Activated CD4-positive, alpha-beta T cell treated with anti-CD3 and anti-CD28 coated beads, Interleukin-2, amount 10 ng/mL, durations not matched to agents 7 days and 5 days (primary cell): Measurements from ENCODE around the gene F13A1. TPM values are rescaled to one million over a fixed set of nuclear protein-coding genes. Genes with fewer than 3 reads are reported as not detected.

Experiments used
- CTCF ChIA-PET: fragments of 350-600 bp; sonication (Branson Sonifier 250); formaldehyde crosslinking; loops from one replicate; lab custom pipeline; 2021; ENCODE audit warnings: antibody characterized with exemption; lab: Charles Lee
- POLR2A ChIA-PET: fragments of 350-600 bp; sonication (Branson Sonifier 250); formaldehyde crosslinking; loops from one replicate; lab custom pipeline; 2021; ENCODE audit warnings: antibody characterized with exemption; lab: Charles Lee
- DNase-seq: peaks from one replicate; pipeline ENCODE4 v3.0.0-alpha.2; 2020
- H3K27ac Mint-ChIP-seq: one replicate; pipeline ENCODE4 v1.8.0; 2021; ENCODE audit warnings: mild to moderate bottlenecking, moderate library complexity, mixed read lengths
- H3K27me3 Mint-ChIP-seq: one replicate; pipeline ENCODE4 v1.8.0; 2021; ENCODE audit warnings: mixed read lengths
- H3K36me3 Mint-ChIP-seq: one replicate; pipeline ENCODE4 v1.8.0; 2021; ENCODE audit warnings: low read depth, mixed read lengths
- H3K4me1 Mint-ChIP-seq: one replicate; pipeline ENCODE4 v1.8.0; 2021; ENCODE audit warnings: mixed read lengths
- H3K4me3 Mint-ChIP-seq: one replicate; pipeline ENCODE4 v1.8.0; 2021; ENCODE audit warnings: mild to moderate bottlenecking, moderate library complexity, mixed read lengths
- H3K9me3 Mint-ChIP-seq: one replicate; pipeline ENCODE4 v1.8.0; 2021; ENCODE audit warnings: mixed read lengths
- total RNA-seq, 2 experiments: library from RNA; stranded (reverse); gene quantifications; one replicate each; pipeline ENCODE4 v1.2.3, GENCODE V29; 2021

The F13A1 gene
- total RNA-seq, 2 experiments from 2014 or later, result not detected

- Mint-ChIP-seq H3K4me1 (no peaks in the 10 kb centered on the region), H3K36me3 (no peaks in the 10 kb centered on the region), H3K9me3 (no peaks in the 10 kb centered on the region), H3K27ac (no peak overlapping the region), H3K4me3 (no peak overlapping the region), H3K27me3 (peaks cover 15% of the 10 kb centered on the region)
- ChIA-PET POLR2A (no interaction called here), CTCF (no interaction called here)
- DNase-seq, result no peak
Measured at GRCh38 chr6:6225885-6226529, 94.5 kb downstream of the F13A1 start.

GRCh38 chr6:6224933-6225486 lies 95.5 kb downstream of the F13A1 start:
- Mint-ChIP-seq H3K36me3 (no peaks in the 10 kb centered on the region), H3K4me1 (no peaks in the 10 kb centered on the region), H3K4me3 (no peak overlapping the region), H3K9me3 (no peaks in the 10 kb centered on the region), H3K27me3 (peaks cover 13% of the 10 kb centered on the region), H3K27ac (no peak overlapping the region)
- no peak for DNase-seq
- ChIA-PET CTCF (no interaction called here), POLR2A (no interaction called here)

DNA sequence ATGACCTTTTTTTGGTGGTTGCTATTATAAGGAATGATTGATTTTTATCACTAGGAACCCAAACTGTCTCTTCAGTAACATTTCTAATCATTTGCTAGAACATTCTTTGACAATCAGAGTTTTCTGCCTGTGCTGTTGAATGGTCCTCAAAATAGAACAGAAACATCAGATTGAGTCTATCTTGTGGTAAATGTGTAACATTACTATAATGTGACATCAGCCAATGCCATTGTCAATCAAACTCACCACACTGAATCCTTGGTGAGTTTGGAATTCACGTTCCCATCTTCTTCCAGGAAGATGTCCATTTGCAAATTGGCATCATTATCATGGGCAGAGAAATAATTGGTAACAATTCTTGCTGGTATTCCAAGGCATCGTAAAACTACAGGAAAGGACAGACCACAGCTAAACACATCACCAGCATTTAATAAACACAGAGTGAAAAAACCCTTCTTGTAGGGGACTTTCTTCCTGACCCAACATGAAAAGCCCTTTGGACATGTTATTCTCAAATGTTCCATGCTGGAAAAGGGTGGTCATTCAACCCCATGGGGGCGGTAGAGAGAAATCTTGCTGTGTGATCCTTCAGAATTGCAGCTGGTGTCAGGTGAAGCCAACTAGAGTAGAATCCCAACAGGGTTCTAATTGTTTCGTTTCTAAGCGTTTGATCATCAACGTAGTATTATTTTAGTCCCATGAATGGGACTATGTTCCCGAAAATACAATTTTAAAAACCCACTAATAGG lies 98.5 kb downstream of the F13A1 start:
- ChIA-PET POLR2A (no interaction called here), CTCF (no interaction called here)
- Mint-ChIP-seq H3K27me3 (peaks cover 8% of the 10 kb centered on the region), H3K27ac (no peak overlapping the region), H3K9me3 (no peaks in the 10 kb centered on the region), H3K4me3 (no peak overlapping the region), H3K4me1 (no peaks in the 10 kb centered on the region), H3K36me3 (no peaks in the 10 kb centered on the region)
- DNase-seq, result no peak

DNA sequence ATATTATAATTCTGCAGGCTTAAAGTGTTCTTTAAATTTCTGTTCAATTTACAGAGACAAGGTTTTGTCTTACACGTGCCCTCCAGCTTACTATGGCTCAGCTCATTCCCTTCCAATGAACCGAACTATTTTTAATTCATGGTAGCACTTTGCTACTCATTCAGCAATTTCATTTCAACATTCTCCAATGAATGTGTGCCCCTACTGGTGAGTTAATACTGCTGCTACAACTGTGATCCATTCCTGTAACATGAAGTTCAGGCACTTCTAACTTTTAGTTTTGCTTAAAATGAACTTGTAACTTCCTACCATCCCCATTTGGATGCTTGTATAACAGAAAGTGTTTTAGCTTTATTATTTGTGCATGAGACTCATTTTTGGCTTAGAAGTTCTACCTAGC lies 99.7 kb downstream of the F13A1 start:
- no peak for DNase-seq
- H3K36me3 Mint-ChIP-seq, result no peaks in the 10 kb centered on the region
- H3K4me3 Mint-ChIP-seq, result no peak overlapping the region
- H3K27ac Mint-ChIP-seq, result no peak overlapping the region
- H3K4me1 Mint-ChIP-seq, result no peaks in the 10 kb centered on the region
- H3K9me3 Mint-ChIP-seq, result no peaks in the 10 kb centered on the region
- ChIA-PET CTCF (interaction anchor here (0.5 kb wide), 1 partner anchor 1400 kb away, joined by 3 read pairs; no protein-coding TSS in a partner anchor), POLR2A (no interaction called here)
- peaks cover 5% of the 10 kb centered on the region for H3K27me3 Mint-ChIP-seq

DNA sequence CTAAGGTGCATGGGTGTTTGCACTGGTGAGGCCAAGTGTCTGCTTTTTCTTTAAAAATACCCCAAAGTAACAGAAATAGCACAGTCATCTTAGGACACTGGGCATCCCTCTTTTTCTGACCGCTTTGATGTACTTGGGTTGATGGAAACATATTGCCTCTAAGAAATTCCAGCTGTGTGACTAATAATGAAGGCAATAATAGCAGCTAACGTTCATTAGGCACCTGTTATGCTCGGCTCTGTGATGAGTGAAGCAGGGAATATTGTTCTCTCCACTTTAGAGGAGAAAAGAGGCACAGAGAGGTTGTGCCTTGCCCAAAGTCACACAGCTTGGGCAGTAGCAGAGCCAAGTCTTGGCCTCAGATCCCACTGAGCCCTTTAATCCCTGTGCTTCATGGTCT lies 100.7 kb downstream of the F13A1 start:
- CTCF ChIA-PET, result no interaction called here
- Mint-ChIP-seq H3K4me3 (no peak overlapping the region), H3K27ac (no peak overlapping the region), H3K36me3 (no peaks in the 10 kb centered on the region), H3K27me3 (peaks cover 5% of the 10 kb centered on the region), H3K9me3 (no peaks in the 10 kb centered on the region), H3K4me1 (no peaks in the 10 kb centered on the region)
- POLR2A ChIA-PET, result no interaction called here
- DNase-seq, result no peak

DNA sequence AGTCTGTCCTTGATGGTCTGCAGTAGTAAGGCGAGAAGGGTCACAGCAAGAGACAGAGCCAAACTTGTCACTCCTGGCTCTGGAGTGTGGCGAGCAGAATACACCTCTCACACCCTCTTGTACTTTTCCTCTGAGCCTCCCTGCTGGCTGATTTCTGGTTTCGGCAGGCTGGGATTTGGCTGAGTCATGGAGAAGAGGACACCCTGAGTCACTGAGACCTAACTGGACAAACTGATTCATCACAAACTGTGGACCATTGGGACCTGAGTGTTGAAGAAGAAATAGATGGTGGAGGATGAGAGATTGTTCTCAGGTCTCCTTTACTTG lies 101.7 kb downstream of the F13A1 start:
- ChIA-PET POLR2A (no interaction called here), CTCF (no interaction called here)
- Mint-ChIP-seq H3K9me3 (no peaks in the 10 kb centered on the region), H3K27ac (no peak overlapping the region), H3K27me3 (peaks cover 5% of the 10 kb centered on the region), H3K4me3 (no peak overlapping the region), H3K36me3 (no peaks in the 10 kb centered on the region), H3K4me1 (no peaks in the 10 kb centered on the region)
- no peak for DNase-seq

GRCh38 chr6:6217855-6218758 lies 102.4 kb downstream of the F13A1 start:
- Mint-ChIP-seq H3K4me1 (no peaks in the 10 kb centered on the region), H3K4me3 (no peak overlapping the region), H3K9me3 (no peaks in the 10 kb centered on the region), H3K36me3 (no peaks in the 10 kb centered on the region), H3K27me3 (peaks cover 5% of the 10 kb centered on the region), H3K27ac (no peak overlapping the region)
- no peak for DNase-seq
- CTCF ChIA-PET, result no interaction called here
- POLR2A ChIA-PET, result no interaction called here

- H3K4me1 Mint-ChIP-seq, result no peaks in the 10 kb centered on the region
- peaks cover 8% of the 10 kb centered on the region for H3K9me3 Mint-ChIP-seq
- no peak for DNase-seq
- ChIA-PET CTCF (no interaction called here), POLR2A (no interaction called here)
- no peaks in the 10 kb centered on the region for H3K27me3 Mint-ChIP-seq
- H3K27ac Mint-ChIP-seq, result no peak overlapping the region
- H3K36me3 Mint-ChIP-seq, result no peaks in the 10 kb centered on the region
- no peak overlapping the region for H3K4me3 Mint-ChIP-seq
Measured at GRCh38 chr6:6210994-6211393, 109.5 kb downstream of the F13A1 start.

DNA sequence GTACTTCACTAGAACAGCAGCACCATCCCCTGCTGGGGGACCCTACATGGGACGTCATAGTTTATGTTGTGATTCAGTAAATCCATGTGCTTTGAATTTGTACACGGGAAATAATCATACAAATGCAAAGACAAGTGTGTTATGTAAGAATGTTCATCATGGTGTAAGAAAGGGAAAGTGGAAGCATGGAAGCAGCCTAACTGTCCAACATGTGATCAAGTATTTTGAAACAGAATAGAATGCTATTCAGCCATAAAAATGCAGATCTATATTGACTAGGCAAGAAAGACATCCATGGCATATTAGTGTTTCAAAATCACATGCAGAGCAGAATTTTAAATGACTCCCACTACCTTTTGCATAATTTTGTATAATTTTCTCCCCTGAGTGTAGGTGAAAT lies 117.6 kb downstream of the F13A1 start:
- H3K4me1 Mint-ChIP-seq, result no peaks in the 10 kb centered on the region
- no peak overlapping the region for H3K4me3 Mint-ChIP-seq
- no peaks in the 10 kb centered on the region for H3K36me3 Mint-ChIP-seq
- ChIA-PET CTCF (no interaction called here), POLR2A (no interaction called here)
- no peaks in the 10 kb centered on the region for H3K27me3 Mint-ChIP-seq
- H3K9me3 Mint-ChIP-seq, result no peaks in the 10 kb centered on the region
- DNase-seq, result no peak
- H3K27ac Mint-ChIP-seq, result no peak overlapping the region

DNA sequence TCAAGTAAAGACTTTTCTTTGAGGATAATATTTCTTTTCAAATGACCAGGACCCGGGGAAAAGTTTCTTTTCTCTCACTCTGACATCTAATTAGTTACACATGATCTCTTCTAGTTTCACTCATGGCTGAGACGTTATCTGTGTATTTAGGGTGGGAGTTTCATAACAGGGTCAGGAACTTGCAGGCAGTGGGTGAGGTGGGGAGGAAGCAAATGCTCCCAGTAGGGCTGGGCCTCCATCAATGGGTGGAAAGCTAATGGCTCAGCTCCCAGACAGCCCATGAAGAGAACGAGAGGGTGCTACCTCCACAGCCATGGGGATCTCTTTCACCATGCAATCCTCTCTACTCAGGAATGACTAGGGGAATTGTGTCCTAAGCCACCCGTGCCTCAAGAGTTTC lies 119.3 kb downstream of the F13A1 start:
- Mint-ChIP-seq H3K4me3 (no peak overlapping the region), H3K4me1 (no peaks in the 10 kb centered on the region), H3K27ac (no peak overlapping the region), H3K9me3 (no peaks in the 10 kb centered on the region), H3K27me3 (no peaks in the 10 kb centered on the region), H3K36me3 (no peaks in the 10 kb centered on the region)
- ChIA-PET CTCF (no interaction called here), POLR2A (no interaction called here)
- no peak for DNase-seq

- POLR2A ChIA-PET, result no interaction called here
- no peak overlapping the region for H3K4me3 Mint-ChIP-seq
- no peaks in the 10 kb centered on the region for H3K9me3 Mint-ChIP-seq
- no peaks in the 10 kb centered on the region for H3K36me3 Mint-ChIP-seq
- CTCF ChIA-PET, result interaction anchor here (0.6 to 1.1 kb wide), 3 partner anchors 17 to 838 kb away, joined by 3 to 5 read pairs (median 4); no protein-coding TSS in a partner anchor
- H3K27ac Mint-ChIP-seq, result no peak overlapping the region
- no peak for DNase-seq
- no peaks in the 10 kb centered on the region for H3K27me3 Mint-ChIP-seq
- no peaks in the 10 kb centered on the region for H3K4me1 Mint-ChIP-seq
Measured at GRCh38 chr6:6199678-6200077, 120.8 kb downstream of the F13A1 start.

- DNase-seq, result no peak
- Mint-ChIP-seq H3K4me1 (no peaks in the 10 kb centered on the region), H3K9me3 (no peaks in the 10 kb centered on the region), H3K27ac (no peak overlapping the region), H3K36me3 (no peaks in the 10 kb centered on the region), H3K27me3 (no peaks in the 10 kb centered on the region), H3K4me3 (no peak overlapping the region)
- ChIA-PET CTCF (no interaction called here), POLR2A (no interaction called here)
Measured at GRCh38 chr6:6196762-6197161, 123.7 kb downstream of the F13A1 start.

DNA sequence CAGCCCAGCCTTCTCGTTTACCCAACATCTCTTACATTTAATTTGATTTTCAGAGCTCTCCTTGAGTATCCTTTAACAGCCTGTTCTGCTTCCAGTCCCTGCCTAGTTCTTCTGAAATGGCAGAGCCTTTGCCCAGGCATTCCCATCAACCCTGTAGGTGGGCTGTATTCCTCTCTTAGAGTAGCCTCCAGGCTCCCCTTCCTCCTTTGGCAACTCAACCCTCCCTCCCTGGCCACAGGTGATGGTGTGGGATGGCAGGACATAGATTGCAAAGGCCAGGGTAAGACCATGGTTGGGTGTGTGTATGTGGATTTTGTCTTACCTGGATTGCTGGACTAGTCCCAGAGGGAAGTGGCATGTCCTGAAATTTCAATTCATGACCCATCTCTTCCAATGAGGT lies 125.4 kb downstream of the F13A1 start:
- H3K4me3 Mint-ChIP-seq, result no peak overlapping the region
- ChIA-PET POLR2A (no interaction called here), CTCF (no interaction called here)
- DNase-seq, result no peak
- no peaks in the 10 kb centered on the region for H3K27me3 Mint-ChIP-seq
- H3K9me3 Mint-ChIP-seq, result no peaks in the 10 kb centered on the region
- H3K4me1 Mint-ChIP-seq, result no peaks in the 10 kb centered on the region
- H3K36me3 Mint-ChIP-seq, result no peaks in the 10 kb centered on the region
- no peak overlapping the region for H3K27ac Mint-ChIP-seq
